HepG2 (cell line): ENCODE data around the gene TMCO6. TPM values are rescaled to one million over a fixed set of nuclear protein-coding genes. Genes with fewer than 3 reads are reported as not detected.

ENCODE experiments used
- ATAC-seq: fragments of 200-7000 bp; cut with Tn5 transposase; 3 replicates; pipeline ENCODE4 v1.9.1; 2020; ENCODE audit warnings: mild to moderate bottlenecking, moderate library complexity
- BruUV-seq: library from RNA; stranded (reverse); fragments of 400-500 nt; replicated peaks from 2 replicates; lab custom pipeline; 2021; lab: Mats Ljungman, UMichigan
- CTCF ChIA-PET: fragments of 300-600 bp; formaldehyde crosslinking; extraction: SDS; loops from one replicate; lab custom pipeline; 2021; ENCODE audit warnings: low total read pairs, inconsistent platforms, low intra/inter-chr PET ratio; lab: Yijun Ruan, JAX
- POLR2A ChIA-PET: fragments of 350-600 bp; sonication (Branson Sonifier 250); formaldehyde crosslinking; loops from one replicate; lab custom pipeline; 2020; ENCODE audit warnings: antibody characterized with exemption, inconsistent platforms; lab: Yijun Ruan, JAX
- DNase-seq: peaks from one replicate; pipeline ENCODE4 v3.0.0-alpha.2; 2015; ENCODE audit warnings: low spot score
- FAIRE-seq: peaks from 3 replicates; lab custom pipeline; 2011; peaks lifted over from hg19 to GRCh38; lab: Jason Lieb, UNC
- H2AFZ ChIP-seq: one replicate; pipeline ENCODE4 v1.6.1; 2011; ENCODE audit warnings: low read length, inconsistent platforms
- H3K27ac ChIP-seq: fragments of 300-600 bp; 3 replicates; pipeline ENCODE4 v1.8.0; 2011; ENCODE audit warnings: mixed run types, mild to moderate bottlenecking, mixed read lengths, low read length, inconsistent platforms; ENCODE audit not compliant: insufficient read depth; ENCODE audit errors: extremely low read length
- H3K27me3 ChIP-seq, 2 experiments: fragments of 200-600 bp in 1 of 2; 2 replicates in 1 of 2; 3 replicates in 1 of 2; pipeline versions ENCODE4 v1.6.0 to v1.8.0; 2011; ENCODE audit warnings: low read length in 2 of 2, mild to moderate bottlenecking in 2 of 2, moderate library complexity in 2 of 2, inconsistent platforms in 1 of 2; ENCODE audit not compliant: insufficient read depth in 2 of 2, control insufficient read depth in 1 of 2
- H3K36me3 ChIP-seq, 2 experiments: fragments of 200-600 bp in 1 of 2; replicated peaks in 1 of 2; 2 replicates in 1 of 2; 3 replicates in 1 of 2; pipeline versions ENCODE4 v1.5.1 to v1.8.0; 2011; ENCODE audit warnings: low read length in 2 of 2, inconsistent platforms in 1 of 2; ENCODE audit not compliant: insufficient read depth in 2 of 2, control insufficient read depth in 1 of 2
- H3K4me1 ChIP-seq: 2 replicates; pipeline ENCODE4 v1.5.1; 2012; ENCODE audit warnings: low read length, inconsistent platforms; ENCODE audit not compliant: insufficient read depth
- H3K4me2 ChIP-seq: 2 replicates; pipeline ENCODE4 v1.6.0; 2011; ENCODE audit warnings: low read depth, low read length, inconsistent platforms
- H3K4me3 ChIP-seq, 3 experiments: fragments of 200-600 bp in 1 of 3; sonication (generic), shearing (Covaris generic) in 1 of 3; replicated peaks in 1 of 3; 2 replicates each; pipeline ENCODE4 v1.5.1; 2011 to 2016; ENCODE audit warnings: low read length in 3 of 3, inconsistent platforms in 2 of 3, low read depth in 2 of 3, mild to moderate bottlenecking in 2 of 3, control low read depth in 1 of 3, mixed read lengths in 1 of 3; ENCODE audit not compliant: insufficient read depth in 1 of 3
- H3K79me2 ChIP-seq: one replicate; pipeline ENCODE4 v1.6.1; 2011; ENCODE audit warnings: low read length, inconsistent platforms; ENCODE audit not compliant: insufficient read depth
- H3K9ac ChIP-seq: 2 replicates; pipeline ENCODE4 v1.6.0; 2011; ENCODE audit warnings: mild to moderate bottlenecking, low read depth, low read length, inconsistent platforms; ENCODE audit not compliant: insufficient read depth
- H3K9me3 ChIP-seq: 2 replicates; pipeline ENCODE4 v1.5.1; 2012; ENCODE audit warnings: mild to moderate bottlenecking, low read length
- H4K20me1 ChIP-seq: 2 replicates; pipeline ENCODE4 v1.6.0; 2011; ENCODE audit warnings: inconsistent platforms, mild to moderate bottlenecking, low read length, moderate library complexity; ENCODE audit not compliant: insufficient read depth
- CENPX ChIP-seq: sonication (generic); formaldehyde crosslinking; IDR thresholded peaks from 2 replicates; pipeline ENCODE4 v1.9.0; 2021; ENCODE audit warnings: mild to moderate bottlenecking, missing genetic modification reagents, moderate library complexity
- DR1 ChIP-seq: sonication (generic); formaldehyde crosslinking; IDR thresholded peaks from 2 replicates; pipeline ENCODE4 v1.8.0; 2021; ENCODE audit warnings: mild to moderate bottlenecking, missing genetic modification reagents, inconsistent platforms
- ELK4 ChIP-seq: sonication (generic); formaldehyde crosslinking; IDR thresholded peaks from 2 replicates; pipeline ENCODE4 v1.9.0; 2021; ENCODE audit warnings: missing genetic modification reagents, borderline replicate concordance
- FUBP1 ChIP-seq: sonication (generic); formaldehyde crosslinking; IDR thresholded peaks from 2 replicates; pipeline ENCODE4 v1.5.1; 2020; ENCODE audit warnings: missing genetic modification reagents, mild to moderate bottlenecking, borderline replicate concordance
- HNRNPLL ChIP-seq: fragments of 200-400 bp; formaldehyde crosslinking; IDR thresholded peaks from 2 replicates; pipeline ENCODE4 v1.6.1; 2017; ENCODE audit warnings: mild to moderate bottlenecking, low read depth, low read length; ENCODE audit not compliant: poor library complexity, severe bottlenecking
- MNT ChIP-seq: fragments of 450-650 bp; IDR thresholded peaks from 2 replicates; pipeline ENCODE4 v1.6.1; 2016
- MXD3 ChIP-seq: IDR thresholded peaks from 2 replicates; pipeline ENCODE4 v1.6.1; 2016; ENCODE audit warnings: mild to moderate bottlenecking, missing biosample characterization, missing genetic modification reagents
- RELA ChIP-seq: sonication (generic); formaldehyde crosslinking; IDR thresholded peaks from 2 replicates; pipeline ENCODE4 v1.4.0; 2020; ENCODE audit warnings: missing genetic modification reagents
- SRSF9 ChIP-seq: fragments of 200-400 bp; formaldehyde crosslinking; IDR thresholded peaks from 2 replicates; pipeline ENCODE4 v1.6.1; 2018; ENCODE audit warnings: borderline replicate concordance, mild to moderate bottlenecking, low read depth, low read length; ENCODE audit not compliant: insufficient read depth, poor library complexity, severe bottlenecking
- TGIF2 ChIP-seq: IDR thresholded peaks from 2 replicates; pipeline ENCODE4 v1.6.1; 2016; ENCODE audit warnings: control low read depth, missing compliant biosample characterization
- ZNF160 ChIP-seq: sonication (generic); formaldehyde crosslinking; IDR thresholded peaks from 2 replicates; pipeline ENCODE4 v1.8.0; 2022; ENCODE audit warnings: mild to moderate bottlenecking, inconsistent platforms, missing genetic modification reagents
- ZNF570 ChIP-seq: sonication (generic); formaldehyde crosslinking; IDR thresholded peaks from 2 replicates; pipeline ENCODE4 v1.4.0; 2020; ENCODE audit warnings: mild to moderate bottlenecking, missing genetic modification reagents, borderline replicate concordance
- ZNF646 ChIP-seq: sonication (generic); formaldehyde crosslinking; IDR thresholded peaks from 2 replicates; pipeline ENCODE4 v1.9.0; 2021; ENCODE audit warnings: mild to moderate bottlenecking, missing genetic modification reagents
- WGBS: methylation state at CpG from one replicate; pipeline ENCODE4 v1.1.6; 2017; ENCODE audit warnings: low lambda C conversion rate; 5-methylcytosine and 5-hydroxymethylcytosine counted together
- in situ Hi-C: cut with HindIII; loops from 2 replicates; pipeline ENCODE4 v1.10.0; 2017; ENCODE audit warnings: low pct_unique_long_range_greater_than_20kb; ENCODE audit not compliant: extremely low pct_ligation_motif_present
- intact Hi-C: fragments of 100-400 bp; cut with micrococcal nuclease; formaldehyde crosslinking; loops from one replicate; pipeline ENCODE4 v1.10.0; 2022; ENCODE audit not compliant: unreplicated experiment
- polyA plus RNA-seq, 8 experiments: library from polyadenylated mRNA; depleted of rRNA in 3 of 8; stranded (reverse) in 7 of 8; unstranded in 1 of 8; fragments of >200 nt; fragmentation: Illumina TruSeq in 4 of 8; extraction: Trizol in 4 of 8; gene quantifications; 2 replicates each; pipeline versions ENCODE4 v1.2.1 to v1.2.3, GENCODE V29; 2011 to 2016; ENCODE audit warnings: low read depth in 4 of 8, missing spikeins in 1 of 8, mixed read lengths in 1 of 8; ENCODE audit not compliant: insufficient read depth in 1 of 8
- total RNA-seq, 5 experiments: library from RNA; depleted of rRNA; stranded (reverse); fragments of >200 nt; fragmentation: Illumina TruSeq; extraction: Trizol; gene quantifications; 2 replicates each; pipeline ENCODE4 v1.2.3, GENCODE V29; 2016; ENCODE audit warnings: low read depth in 1 of 5

The TMCO6 gene
- total and polyA plus RNA-seq, 2 of the 13 experiments (the other 11 are each of a cell fraction or from before 2014, with no cell fraction given): 16.6 to 28.2 TPM

GRCh38 chr5:140602147-140602546 is 37.1 kb upstream of the TMCO6 start:
- no peak for DNase-seq
- H3K9me3 ChIP-seq: no peaks in the 10 kb centered on the region
- no peak overlapping the region for H3K4me3 ChIP-seq
- POLR2A ChIA-PET: no interaction called here
- intact Hi-C loops (no loop called here), in situ Hi-C loops (no loop called here)
- 43% methylated on average over 4 of the region's 4 CpGs for WGBS
- H3K4me2 ChIP-seq: no peak overlapping the region
- H3K79me2 ChIP-seq: no peaks in the 10 kb centered on the region
- H3K9ac ChIP-seq: no peak overlapping the region
- H3K4me1 ChIP-seq: peaks cover 32% of the 10 kb centered on the region
- no TSS peak for BruUV-seq
- H4K20me1 ChIP-seq: no peaks in the 10 kb centered on the region
- ATAC-seq: no peak
- H3K36me3 ChIP-seq: no peaks in the 10 kb centered on the region
- CTCF ChIA-PET: no interaction called here
- no peak for FAIRE-seq
- no peaks in the 10 kb centered on the region; a peak in 2 of 5 replicates for H3K27me3 ChIP-seq
- H2AFZ ChIP-seq: no peak overlapping the region
- H3K27ac ChIP-seq: no peak overlapping the region
- TF ChIP-seq MXD3 (no peak), ZNF646 (no peak), ZNF160 (CRISPR knock-in tag) (no peak), FUBP1 (CRISPR knock-in tag) (no peak), CENPX (CRISPR knock-in tag) (no peak), DR1 (CRISPR knock-in tag) (no peak), RELA (CRISPR knock-in tag) (no peak), HNRNPLL (no peak), ELK4 (CRISPR knock-in tag) (no peak), TGIF2 (no peak), SRSF9 (no peak), ZNF570 (no peak), MNT (no peak)
